Head of caudate nucleus (tissue), 42 donors: ENCODE measurements around the gene DBP.
A peak's percentile ranks its signal among the peaks of the same experiment; 100 is the strongest.
"Not testable (repeated sequence)": the region's sequence is repeated elsewhere in the genome, so short reads cannot be mapped to it uniquely, and the experiment has no call there.

Source experiments
- DNase-seq, 42 donors: peaks; one replicate each; pipeline versions ENCODE4 v3.0.0 to v3.0.0-alpha.2; 2020 to 2021; ENCODE audit warnings: mixed read lengths in 7 of 42
- intact Hi-C: fragments of 100-400 bp; cut with DNase I; formaldehyde crosslinking; loops from one replicate; pipeline ENCODE4 v1.15.0; 2022

Gene DBP

DNA sequence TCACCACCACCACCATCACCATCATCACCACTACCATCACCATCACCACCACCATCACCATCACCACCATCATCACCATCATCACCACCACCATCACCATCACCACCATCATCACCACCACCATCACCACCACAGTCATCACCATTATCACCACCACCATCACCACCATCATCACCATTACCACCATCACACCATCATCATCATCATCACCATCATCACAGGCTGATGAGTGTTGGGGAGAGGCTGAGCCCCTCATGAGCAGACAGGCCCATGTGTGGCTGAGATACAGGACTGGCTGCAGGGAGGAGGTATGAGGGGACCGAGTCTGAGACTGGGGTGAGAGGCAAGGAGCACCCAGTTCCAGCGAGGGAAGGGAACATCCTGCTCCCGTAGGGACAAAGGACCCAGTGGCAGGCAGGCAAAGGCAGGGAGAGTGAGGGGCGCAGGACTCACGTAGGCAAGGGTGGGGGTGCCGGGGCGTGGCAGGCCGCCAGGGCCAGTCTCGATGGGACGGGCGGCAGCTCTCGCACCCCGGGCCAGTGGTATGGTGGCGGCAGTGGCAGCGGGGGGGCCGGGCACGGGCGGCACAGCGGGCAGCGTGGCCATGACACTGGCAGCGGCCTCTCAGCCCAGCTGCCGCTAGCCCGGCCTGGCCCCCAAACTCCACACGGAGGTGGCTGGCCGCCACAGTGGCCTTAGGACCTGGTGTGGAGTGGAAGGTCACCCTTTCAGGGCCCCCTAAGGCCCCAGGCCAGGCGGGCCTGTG, 32.9 kb upstream of the DBP start:
- intact Hi-C loops: no loop called here
- no peak for DNase-seq

DNA sequence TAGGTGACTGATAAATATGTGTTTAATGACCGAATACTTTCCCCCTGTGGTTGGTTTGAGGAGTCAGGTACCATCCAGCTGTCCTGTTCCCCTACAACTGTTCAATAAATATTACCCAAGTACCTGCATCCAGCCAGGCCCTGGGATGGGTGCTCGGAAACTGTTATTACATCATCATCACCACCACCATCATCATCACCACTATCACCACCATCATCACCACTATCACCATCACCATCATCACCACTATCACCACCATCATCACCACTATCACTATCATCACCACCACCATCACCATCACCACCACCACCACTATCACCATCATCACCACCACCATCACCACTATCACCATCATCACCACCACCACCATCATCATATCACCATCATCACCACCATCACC, 31.6 kb upstream of the DBP start:
- intact Hi-C loops: no loop called here
- DNase-seq: no peak

DNA sequence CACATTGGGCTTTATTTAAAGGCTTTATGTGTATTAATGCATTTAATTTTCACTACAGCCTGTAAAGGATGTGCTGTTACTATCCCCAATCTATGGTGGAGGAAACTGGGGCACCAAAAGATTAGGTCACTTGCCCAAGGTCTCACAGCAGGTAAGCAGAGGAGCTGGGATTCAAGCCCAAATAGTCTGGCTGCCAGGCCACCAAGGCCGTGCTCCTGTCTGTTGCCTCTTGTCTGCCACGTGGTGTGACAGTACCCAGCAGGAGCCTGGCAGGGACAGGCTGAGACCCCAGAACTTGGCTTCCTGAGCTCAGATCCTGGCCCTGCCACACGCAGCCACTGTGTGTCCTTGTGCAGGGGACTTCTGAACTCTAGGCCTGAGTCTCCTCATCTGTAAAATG, 31.2 kb upstream of the DBP start:
- intact Hi-C loops: no loop called here
- no peak for DNase-seq

DNA sequence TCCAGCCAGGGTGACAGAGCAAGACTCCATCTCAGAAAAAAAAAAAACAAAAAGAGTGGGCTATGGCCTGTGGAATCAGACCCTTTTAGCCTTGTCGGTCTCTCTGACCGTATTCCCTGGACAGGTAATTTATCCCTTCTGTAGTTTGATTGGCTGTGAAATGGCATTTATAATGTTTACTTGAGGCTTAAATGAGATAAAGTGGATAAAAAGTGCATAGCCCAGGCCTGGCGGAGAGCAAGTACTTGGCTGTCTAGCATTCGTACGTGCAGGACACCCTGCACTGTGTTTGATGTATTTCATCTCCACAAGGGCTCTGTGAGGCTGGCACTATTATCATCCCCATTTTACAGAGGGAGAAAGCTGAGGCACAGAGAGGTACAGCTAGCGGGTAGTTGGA, 28.6 kb upstream of the DBP start:
- no peak for DNase-seq
- intact Hi-C loops: no loop called here

DNA sequence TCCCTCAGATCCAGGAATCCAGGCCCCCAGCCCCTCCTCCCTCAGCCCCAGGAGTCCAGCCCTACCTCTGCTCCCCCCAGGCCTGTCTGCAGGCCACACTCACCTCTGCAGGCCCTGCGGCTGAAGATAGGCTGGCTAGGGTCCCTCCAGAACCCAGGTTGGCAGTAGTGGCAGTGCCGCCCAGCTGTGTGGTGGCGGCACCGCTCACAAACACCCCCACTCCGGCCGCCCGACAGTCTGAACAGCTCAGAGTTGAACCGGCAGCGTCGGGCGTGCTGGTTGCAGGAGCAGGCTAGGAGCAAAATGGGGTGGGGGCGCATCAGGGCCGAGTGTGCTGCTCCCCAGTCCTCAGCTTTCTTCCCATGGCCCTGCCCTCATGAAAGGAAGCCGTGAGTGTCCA, 27.3 kb upstream of the DBP start:
- DNase-seq: no peak
- intact Hi-C loops: no loop called here

DNA sequence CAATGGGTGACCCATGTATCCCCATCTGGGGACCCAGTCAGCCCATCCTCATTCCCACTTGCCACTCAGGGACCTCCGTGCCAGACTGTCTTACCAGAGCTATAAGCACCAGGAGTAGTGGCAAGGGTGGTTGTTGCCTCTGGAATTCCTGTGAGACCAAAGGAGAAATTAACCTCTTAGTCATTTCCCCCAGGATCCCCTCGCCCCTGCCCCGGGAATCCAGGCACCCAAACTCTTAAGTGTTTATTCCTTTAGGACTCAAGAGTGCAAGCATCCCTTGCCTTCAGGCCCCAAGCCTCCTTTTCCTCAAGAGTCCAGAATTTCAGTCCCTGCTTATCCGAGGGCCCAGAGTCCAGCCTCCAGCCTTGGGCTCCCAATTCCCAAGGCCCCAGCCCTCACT, 26.5 kb upstream of the DBP start:
- DNase-seq: no peak
- intact Hi-C loops: no loop called here

DNA sequence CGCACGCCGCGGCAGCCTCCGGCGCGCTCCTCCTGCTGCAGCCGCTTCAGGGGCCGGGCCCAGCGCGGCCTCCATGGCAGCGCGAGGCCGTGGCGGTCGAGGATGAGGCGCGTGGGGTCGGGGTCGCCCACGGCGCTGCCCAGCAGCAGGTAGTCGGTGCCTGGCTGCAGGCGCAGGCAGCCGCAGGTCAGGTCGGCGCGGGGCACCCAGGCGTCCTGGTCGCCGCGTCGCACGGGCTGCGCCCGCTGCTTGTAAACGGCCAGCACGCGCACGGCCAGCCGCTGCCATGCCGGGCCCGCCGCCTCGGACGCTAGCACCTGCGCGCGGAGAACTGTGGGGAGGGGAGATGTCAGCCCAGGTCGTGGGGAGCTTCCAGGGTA, 24.5 kb upstream of the DBP start:
- intact Hi-C loops: no loop called here
- no peak for DNase-seq

DNA sequence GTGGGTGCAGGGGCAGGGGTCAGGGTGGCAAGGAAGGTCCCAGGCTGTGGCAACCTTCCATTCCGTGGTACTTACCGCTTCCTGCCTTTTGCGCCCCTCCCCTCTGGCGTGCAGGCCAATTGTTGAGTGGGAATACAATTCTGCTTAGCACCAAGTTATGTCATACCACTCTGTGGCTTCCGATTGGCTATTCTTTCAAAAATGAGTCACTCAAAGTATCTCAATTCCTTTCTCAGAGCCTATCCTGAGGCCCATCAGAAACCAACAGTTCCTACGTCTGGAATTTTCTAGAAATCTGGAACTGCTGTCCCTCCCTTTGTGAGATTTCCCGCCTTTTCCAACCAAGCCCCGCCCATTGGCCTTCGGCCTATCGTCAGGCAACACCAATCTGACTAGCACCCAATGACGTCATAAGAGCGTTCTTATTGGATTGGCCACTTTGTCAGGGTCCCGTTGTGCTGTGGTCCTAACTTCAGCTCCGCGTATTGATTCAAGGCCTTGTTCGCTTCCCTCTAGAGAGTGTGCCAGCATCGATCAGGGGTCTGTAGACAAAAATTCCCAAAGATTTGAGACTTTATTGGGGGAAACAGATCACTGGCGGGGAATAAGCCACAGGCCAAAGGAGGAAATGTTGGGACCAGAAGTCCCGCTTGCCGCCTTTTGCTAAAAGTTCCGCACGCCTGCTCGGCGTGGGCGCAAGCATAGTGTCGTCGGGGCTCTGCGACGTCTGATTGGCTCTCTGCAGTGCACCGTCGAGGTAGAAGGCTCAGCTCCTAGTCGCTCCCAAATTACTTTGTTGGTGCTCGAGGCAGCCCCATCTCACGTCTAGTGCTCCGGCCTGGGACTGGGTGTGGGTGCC, 23.9 kb upstream of the DBP start:
- intact Hi-C loops: no loop called here
- DNase-seq: peak; percentile 64 to 89 (median 79)

DNA sequence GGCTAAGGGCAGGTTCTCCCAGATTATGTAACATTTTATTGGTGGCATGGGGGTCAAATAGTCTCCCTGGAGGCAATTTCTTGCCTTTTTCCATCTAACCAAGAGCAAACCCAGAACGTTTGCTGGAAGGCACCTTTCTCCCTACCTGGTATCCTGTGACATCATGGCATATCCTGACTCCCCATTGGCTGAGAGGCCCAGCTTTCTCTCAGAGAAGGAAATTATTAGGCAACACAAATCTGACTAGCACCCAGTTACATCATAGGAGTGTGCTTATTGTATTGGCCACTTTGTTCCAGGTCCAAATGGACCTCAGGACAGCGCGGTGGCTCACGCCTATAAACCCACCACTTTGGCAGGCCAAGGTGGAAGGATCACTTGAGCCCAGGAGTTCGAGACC, 22.6 kb upstream of the DBP start:
- intact Hi-C loops: no loop called here
- DNase-seq: peak in 2 of 42 donors; percentile 17 to 30

DNA sequence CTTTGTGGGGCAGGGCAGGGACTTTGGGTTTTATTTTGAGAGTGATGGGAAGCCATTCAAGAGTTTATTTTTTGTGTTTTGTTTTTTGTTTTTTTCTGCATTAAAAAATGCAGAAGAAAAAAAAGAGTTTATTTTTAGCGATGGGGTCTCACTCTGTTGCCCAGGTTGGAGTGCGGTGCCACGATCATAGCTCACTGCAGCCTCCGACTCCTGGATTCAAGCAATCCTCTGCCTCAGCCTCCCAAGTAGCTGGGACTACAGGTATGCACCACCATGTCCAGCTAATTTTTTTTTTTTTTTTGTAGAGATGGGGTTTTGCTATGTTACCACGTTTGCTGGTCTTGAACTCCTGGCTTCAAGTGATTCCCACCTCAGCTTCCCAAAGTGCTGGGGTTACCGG, 21.3 kb upstream of the DBP start:
- no peak for DNase-seq
- intact Hi-C loops: no loop called here

DNA sequence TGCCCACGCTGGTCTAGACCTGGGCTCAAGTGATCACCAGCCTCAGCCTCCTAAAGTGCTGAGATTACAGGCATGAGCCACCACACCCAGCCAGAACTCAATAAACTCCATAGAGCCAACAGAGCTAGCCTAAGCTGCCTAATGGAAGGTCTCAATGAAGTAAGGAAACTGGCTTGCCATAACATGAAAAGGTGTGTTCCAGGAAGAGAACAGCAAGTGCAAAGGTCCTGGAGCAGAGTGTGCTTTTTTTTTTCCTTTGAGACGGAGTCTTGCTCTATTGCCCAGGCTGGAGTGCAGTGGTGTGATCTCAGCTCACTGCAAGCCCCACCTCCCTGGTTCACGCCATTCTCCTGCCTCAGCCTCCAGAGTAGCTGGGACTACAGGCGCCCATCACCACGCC, 20.6 kb upstream of the DBP start:
- DNase-seq, intact Hi-C loops: not testable (repeated sequence)

DNA sequence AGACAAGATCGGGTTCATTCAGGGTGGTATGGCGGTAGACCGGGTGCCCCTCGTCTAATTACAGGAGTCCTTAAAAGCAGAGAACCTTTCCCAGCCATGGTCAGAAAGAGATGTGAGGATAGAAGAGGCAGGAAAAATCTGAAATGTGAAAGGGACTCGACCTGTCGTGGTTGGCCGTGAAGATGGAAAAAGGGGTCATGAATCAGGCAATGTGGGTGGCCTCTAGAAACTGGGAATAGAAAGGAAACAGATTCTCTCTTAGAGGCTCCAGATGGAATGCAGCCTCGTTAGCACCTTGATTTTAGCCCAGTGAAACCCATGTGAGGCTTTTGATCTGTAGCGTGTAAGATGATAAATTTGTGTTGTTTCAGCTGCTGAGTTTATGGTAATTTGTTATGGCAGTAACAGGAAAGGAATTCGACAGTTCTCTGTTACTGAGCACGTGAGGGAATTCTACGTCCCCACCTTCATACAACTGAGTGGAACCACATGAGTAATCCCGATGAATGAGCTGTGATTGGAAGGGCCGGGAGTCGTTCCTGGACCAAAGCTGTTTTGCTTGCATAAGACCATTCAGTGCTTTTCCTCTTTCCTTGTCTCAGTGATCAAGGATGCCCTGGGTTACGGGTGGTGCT, 19.8 kb upstream of the DBP start:
- intact Hi-C loops: no loop called here
- no peak for DNase-seq

DNA sequence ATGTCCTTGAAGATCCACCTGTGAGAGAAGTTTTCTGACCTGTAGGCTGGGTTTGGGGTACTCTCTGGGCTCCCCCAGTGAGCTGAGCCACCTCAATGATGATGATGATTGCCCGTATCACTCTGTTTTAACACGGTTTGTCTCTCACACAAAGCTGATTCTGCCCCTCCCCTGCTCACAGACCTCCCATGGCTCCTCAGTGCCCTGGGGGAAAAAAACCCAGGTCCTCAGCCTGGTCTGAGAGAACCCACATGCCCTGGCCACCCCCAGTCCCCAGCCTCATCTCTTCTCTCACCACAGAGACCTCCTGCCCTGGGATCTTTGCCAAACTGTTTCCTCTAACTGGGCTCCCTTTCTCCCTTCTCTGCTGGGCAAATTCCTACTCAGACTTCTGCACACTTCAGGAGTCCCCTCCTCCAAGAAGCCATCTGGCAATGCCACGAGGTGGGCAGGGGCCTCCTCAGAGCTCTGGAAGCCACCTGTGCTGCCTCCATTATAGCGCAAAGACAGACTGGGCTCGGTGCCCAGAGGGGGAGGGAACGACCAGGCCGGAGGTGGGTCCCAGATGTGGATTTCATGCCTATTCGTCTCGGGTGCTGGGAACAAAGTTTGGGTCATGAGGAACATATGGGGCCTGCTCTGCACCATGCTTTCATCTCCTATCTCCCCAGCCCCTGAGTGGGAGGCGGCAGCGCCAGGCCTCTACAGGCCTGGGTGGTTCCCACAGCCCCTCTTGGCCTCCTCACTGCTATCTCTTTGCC, 17.3 kb upstream of the DBP start:
- no peak for DNase-seq
- intact Hi-C loops: no loop called here

DNA sequence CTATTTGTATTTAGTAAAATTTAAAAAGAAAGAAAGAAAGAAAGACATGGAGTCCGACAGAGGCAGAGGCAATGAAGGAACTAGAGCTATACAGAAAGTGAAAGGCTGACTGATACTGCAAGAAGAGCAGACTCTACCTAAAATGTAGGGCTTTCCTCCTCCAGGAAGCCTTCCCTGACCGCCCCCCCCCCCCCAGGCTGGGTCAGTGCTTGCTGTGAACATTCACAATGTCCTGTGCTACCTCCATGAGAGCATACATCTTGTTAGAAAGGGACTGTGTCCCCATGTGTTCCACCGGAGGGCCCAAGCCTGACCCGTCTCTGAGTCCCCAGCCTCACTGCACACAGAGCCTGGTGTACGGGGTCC, 14.5 kb upstream of the DBP start:
- DNase-seq: no peak
- intact Hi-C loops: no loop called here

DNA sequence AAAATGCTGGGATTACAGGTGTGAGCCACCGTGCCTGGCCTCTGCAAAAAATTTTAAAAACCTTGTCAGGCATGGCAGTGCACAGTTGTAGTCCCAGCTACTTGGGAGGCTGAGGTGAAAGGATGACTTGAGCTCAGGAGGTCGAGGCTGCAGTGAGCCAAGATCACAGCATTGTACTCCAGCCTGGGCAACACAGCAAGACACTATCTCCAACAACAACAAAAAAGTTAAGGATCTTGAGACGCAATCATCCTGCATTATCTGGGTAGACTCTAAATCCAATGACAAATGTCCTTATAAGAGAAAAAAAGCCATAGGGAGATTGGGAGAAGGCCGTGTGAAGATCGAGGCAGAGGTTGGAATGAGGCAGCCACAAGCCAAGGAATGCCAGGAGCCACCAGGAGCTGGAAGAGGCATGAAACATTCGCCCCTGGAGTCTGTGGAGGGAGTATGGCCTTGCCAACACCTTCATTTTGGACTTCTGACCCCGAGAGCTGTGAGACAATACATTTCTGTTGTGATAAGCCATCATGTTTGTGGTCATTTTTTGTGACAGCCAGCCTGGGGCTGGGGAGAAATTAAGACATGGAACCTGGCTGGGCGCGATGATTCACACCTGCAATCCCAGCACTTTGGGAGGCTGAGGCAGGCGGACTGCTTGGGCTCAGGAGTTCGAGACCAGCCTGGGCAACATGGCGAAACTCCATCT, 13.9 kb upstream of the DBP start:
- intact Hi-C loops: no loop called here
- no peak for DNase-seq

DNA sequence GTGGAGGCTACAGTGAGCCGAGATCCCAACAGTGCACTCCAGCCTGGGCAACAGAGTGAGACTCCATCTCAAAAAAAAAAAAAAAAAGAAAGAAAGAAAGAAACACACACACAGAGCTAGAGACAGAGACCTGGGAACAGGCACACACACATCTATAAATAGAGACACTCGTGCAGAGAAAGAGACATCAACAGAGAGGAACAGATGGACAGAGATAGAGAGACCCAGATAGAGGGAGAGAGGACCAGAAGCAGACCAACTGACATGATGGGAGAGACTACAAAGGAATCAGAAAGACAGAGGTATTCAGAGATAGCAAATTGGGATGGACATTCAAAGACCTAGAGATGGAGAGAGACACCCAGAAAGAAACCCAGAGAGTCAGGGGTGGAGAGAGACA, 11.0 kb upstream of the DBP start:
- intact Hi-C loops: loop anchor here (10.0 kb wide), 1 partner anchor 187 kb away; the partner anchor contains the start of gene HSD17B14
- DNase-seq: no peak

DNA sequence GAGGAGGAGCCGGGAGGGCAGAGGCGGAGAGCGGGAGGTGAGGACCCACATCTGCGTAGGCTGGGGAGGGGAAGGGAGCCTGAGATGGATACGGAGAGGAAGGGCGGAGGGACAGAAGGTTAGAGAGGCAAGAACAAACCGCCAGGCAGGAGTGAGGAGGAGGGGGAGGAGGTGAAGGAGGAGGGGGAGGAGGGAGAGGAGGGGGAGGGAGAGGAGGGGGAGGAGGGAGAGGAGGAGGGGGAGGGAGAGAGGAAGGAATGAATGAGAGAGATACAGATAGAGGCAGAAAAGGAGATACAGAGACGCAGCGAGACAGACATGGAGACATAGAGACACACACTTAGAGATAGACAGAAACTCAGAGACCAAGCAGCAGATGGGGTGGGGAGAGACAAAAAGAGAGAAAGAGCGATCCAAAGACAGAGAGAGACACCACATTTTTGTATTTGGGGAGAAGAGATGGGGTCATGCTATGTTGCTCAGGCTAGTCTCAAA, 9.6 kb upstream of the DBP start:
- DNase-seq: no peak
- intact Hi-C loops: loop anchor here (2.0 to 10.0 kb wide), 2 partner anchors 68 to 188 kb away; partner anchors contain the start of gene HSD17B14

DNA sequence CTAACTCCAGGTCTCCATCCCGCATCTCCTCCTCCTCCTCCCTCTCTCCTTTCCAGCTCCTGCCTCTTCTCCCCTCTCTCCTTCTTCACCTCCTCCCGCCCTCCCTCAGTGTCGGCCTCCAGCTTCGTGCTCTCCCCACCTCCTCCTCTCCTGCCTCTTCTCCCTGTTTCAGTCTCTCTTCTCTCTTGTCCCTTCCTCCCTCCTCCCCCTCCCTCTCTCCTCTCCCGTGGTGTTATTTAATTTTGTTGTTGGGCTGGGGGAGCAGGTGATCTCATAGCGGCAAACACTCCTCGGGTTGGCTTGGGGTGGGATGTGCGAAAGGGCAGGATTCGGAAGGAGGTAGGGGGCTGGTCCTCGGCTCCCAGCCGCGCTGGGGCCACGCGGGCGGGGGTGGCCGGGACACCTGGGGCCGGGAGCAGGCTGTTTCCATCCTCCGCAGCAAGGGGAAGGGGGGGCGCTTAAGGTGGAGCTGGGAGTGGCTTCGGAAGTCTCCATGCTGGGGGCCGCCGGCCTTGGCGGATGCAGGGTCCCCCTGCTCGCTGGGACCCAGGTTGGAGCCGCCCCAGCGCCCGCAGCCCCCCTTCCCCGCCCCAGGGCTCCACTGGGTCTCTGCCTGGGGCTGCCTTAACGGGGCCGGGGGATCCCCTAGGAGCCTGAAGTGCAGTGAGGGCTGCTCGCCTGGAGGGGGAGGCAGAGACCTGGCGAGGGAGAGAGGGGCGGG, 9.0 kb upstream of the DBP start, which contains the start of gene CA11:
TSS of gene CA11 (minus strand) at position 187 of the 721 bp plus-strand sequence. CDS start 555 bp downstream, outside the sequence.
- peak; percentile 72 to 96 (median 91) for DNase-seq
- intact Hi-C loops: loop anchor here (2.0 to 10.0 kb wide), 2 partner anchors 69 to 189 kb away; partner anchors contain the start of gene HSD17B14
